Measurements from ENCODE around the gene ZRANB1. TPM values are rescaled to one million over a fixed set of nuclear protein-coding genes. Genes with fewer than 3 reads are reported as not detected.
A peak's percentile ranks its signal among the peaks of the same experiment; 100 is the strongest.

Gene ZRANB1
- total and polyA plus RNA-seq, 2 of the 13 experiments (the other 11 are each of a cell fraction or from before 2014, with no cell fraction given), result 10.3 to 19.6 TPM

DNA sequence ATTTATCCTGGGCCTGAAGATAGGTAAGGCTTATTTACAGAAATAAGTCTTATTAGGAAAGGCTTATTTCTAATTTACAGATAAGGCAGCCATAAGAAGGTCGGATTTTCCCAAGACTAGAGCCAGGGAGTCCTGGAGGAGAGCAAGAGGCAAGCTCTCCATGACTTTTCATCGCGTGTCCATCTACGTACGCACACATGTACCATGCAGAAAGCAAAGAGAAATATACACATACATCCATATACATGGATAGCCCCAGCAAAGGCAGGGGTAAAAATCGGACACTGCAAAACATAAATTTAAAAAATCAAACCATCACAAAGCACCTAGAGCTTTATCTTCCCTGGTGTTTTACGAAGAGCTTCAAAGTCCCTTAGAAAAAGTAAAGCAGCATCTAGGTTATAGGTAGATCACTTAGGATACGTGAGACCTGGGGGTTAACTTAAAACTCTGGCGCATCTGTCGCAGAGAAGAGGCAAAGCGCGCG lies 25.8 kb upstream of the ZRANB1 start (continued):
- TF ChIP-seq, protein P1, sequence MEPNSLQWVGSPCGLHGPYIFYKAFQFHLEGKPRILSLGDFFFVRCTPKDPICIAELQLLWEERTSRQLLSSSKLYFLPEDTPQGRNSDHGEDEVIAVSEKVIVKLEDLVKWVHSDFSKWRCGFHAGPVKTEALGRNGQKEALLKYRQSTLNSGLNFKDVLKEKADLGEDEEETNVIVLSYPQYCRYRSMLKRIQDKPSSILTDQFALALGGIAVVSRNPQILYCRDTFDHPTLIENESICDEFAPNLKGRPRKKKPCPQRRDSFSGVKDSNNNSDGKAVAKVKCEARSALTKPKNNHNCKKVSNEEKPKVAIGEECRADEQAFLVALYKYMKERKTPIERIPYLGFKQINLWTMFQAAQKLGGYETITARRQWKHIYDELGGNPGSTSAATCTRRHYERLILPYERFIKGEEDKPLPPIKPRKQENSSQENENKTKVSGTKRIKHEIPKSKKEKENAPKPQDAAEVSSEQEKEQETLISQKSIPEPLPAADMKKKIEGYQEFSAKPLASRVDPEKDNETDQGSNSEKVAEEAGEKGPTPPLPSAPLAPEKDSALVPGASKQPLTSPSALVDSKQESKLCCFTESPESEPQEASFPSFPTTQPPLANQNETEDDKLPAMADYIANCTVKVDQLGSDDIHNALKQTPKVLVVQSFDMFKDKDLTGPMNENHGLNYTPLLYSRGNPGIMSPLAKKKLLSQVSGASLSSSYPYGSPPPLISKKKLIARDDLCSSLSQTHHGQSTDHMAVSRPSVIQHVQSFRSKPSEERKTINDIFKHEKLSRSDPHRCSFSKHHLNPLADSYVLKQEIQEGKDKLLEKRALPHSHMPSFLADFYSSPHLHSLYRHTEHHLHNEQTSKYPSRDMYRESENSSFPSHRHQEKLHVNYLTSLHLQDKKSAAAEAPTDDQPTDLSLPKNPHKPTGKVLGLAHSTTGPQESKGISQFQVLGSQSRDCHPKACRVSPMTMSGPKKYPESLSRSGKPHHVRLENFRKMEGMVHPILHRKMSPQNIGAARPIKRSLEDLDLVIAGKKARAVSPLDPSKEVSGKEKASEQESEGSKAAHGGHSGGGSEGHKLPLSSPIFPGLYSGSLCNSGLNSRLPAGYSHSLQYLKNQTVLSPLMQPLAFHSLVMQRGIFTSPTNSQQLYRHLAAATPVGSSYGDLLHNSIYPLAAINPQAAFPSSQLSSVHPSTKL (CRISPR knock-in tag; IDR thresholded peaks at IDR 0.05), result no peak
- TF ChIP-seq ZNF256 (CRISPR knock-in tag; conservative IDR thresholded peaks at IDR 0.05) (0 out of 2 replicates have a peak, but pooled peaks have one; percentile 29), EP300 (IDR thresholded peaks at IDR 0.05; ENCODE audit: low read depth in 2 of 2, low read length in 2 of 2) (no peak), EP300 (CRISPR knock-in tag; IDR thresholded peaks at IDR 0.05; ENCODE audit: borderline replicate concordance) (no peak), ZNF34 (CRISPR knock-in tag; IDR thresholded peaks at IDR 0.05; ENCODE audit: borderline replicate concordance) (no peak), ZNF205 (CRISPR knock-in tag; IDR thresholded peaks at IDR 0.05) (no peak), KAT2B (IDR thresholded peaks at IDR 0.05; ENCODE audit: borderline replicate concordance, low read depth, low read length) (no peak), SRSF1 (optimal IDR thresholded peaks at IDR 0.05; ENCODE audit: low read depth, low read length) (no peak), KDM6A (CRISPR knock-in tag; IDR thresholded peaks at IDR 0.05; ENCODE audit: low read depth) (no peak), KDM5A (IDR thresholded peaks at IDR 0.05; ENCODE audit: borderline replicate concordance, low read length) (0 out of 2 replicates have a peak, but pooled peaks have one; percentile 51), ZNF33B (CRISPR knock-in tag; IDR thresholded peaks at IDR 0.05) (0 out of 2 replicates have a peak, but pooled peaks have one; percentile 68), FLYWCH1 (CRISPR knock-in tag; IDR thresholded peaks at IDR 0.05) (no peak)
- TF ChIP-seq, protein P2, sequence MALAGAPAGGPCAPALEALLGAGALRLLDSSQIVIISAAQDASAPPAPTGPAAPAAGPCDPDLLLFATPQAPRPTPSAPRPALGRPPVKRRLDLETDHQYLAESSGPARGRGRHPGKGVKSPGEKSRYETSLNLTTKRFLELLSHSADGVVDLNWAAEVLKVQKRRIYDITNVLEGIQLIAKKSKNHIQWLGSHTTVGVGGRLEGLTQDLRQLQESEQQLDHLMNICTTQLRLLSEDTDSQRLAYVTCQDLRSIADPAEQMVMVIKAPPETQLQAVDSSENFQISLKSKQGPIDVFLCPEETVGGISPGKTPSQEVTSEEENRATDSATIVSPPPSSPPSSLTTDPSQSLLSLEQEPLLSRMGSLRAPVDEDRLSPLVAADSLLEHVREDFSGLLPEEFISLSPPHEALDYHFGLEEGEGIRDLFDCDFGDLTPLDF (CRISPR knock-in tag; IDR thresholded peaks at IDR 0.05), result no peak; the same call in 1 of the 2 replicates
- TF ChIP-seq, protein P3, sequence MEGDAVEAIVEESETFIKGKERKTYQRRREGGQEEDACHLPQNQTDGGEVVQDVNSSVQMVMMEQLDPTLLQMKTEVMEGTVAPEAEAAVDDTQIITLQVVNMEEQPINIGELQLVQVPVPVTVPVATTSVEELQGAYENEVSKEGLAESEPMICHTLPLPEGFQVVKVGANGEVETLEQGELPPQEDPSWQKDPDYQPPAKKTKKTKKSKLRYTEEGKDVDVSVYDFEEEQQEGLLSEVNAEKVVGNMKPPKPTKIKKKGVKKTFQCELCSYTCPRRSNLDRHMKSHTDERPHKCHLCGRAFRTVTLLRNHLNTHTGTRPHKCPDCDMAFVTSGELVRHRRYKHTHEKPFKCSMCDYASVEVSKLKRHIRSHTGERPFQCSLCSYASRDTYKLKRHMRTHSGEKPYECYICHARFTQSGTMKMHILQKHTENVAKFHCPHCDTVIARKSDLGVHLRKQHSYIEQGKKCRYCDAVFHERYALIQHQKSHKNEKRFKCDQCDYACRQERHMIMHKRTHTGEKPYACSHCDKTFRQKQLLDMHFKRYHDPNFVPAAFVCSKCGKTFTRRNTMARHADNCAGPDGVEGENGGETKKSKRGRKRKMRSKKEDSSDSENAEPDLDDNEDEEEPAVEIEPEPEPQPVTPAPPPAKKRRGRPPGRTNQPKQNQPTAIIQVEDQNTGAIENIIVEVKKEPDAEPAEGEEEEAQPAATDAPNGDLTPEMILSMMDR (CRISPR knock-in tag; IDR thresholded peaks at IDR 0.05), result no peak
- TF ChIP-seq, protein P4, sequence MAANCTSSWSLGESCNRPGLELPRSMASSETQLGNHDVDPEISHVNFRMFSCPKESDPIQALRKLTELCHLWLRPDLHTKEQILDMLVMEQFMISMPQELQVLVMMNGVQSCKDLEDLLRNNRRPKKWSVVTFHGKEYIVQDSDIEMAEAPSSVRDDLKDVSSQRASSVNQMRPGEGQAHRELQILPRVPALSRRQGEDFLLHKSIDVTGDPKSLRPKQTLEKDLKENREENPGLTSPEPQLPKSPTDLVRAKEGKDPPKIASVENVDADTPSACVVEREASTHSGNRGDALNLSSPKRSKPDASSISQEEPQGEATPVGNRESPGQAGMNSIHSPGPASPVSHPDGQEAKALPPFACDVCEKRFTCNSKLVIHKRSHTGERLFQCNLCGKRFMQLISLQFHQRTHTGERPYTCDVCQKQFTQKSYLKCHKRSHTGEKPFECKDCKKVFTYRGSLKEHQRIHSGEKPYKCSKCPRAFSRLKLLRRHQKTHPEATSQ (CRISPR knock-in tag; IDR thresholded peaks at IDR 0.05; ENCODE audit: borderline replicate concordance), result peak; percentile 47; the same call in 1 of the 2 replicates
- TF ChIP-seq, protein P5, sequence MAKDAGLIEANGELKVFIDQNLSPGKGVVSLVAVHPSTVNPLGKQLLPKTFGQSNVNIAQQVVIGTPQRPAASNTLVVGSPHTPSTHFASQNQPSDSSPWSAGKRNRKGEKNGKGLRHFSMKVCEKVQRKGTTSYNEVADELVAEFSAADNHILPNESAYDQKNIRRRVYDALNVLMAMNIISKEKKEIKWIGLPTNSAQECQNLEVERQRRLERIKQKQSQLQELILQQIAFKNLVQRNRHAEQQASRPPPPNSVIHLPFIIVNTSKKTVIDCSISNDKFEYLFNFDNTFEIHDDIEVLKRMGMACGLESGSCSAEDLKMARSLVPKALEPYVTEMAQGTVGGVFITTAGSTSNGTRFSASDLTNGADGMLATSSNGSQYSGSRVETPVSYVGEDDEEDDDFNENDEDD (CRISPR knock-in tag; IDR thresholded peaks at IDR 0.05; ENCODE audit: borderline replicate concordance), result no peak
- TF ChIP-seq, protein P6, sequence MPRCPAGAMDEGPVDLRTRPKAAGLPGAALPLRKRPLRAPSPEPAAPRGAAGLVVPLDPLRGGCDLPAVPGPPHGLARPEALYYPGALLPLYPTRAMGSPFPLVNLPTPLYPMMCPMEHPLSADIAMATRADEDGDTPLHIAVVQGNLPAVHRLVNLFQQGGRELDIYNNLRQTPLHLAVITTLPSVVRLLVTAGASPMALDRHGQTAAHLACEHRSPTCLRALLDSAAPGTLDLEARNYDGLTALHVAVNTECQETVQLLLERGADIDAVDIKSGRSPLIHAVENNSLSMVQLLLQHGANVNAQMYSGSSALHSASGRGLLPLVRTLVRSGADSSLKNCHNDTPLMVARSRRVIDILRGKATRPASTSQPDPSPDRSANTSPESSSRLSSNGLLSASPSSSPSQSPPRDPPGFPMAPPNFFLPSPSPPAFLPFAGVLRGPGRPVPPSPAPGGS (CRISPR knock-in tag; IDR thresholded peaks at IDR 0.05), result no peak

Measured in HepG2 (cell line).